Measurements from ENCODE around the gene RFX3. TPM values are rescaled to one million over a fixed set of nuclear protein-coding genes. Genes with fewer than 3 reads are reported as not detected.

The RFX3 gene
- total and polyA plus RNA-seq, 2 of the 13 experiments (the other 11 are each of a cell fraction or from before 2014, with no cell fraction given): 2.7 to 5.3 TPM

- TF ChIP-seq ZNF407 (CRISPR knock-in tag; IDR thresholded peaks at IDR 0.05; ENCODE audit: not compliant biosample characterization): no peak
- no peak for TF ChIP-seq MTA3 (CRISPR knock-in tag; IDR thresholded peaks at IDR 0.05)
- no peak for TF ChIP-seq POLR2AphosphoS5 (IDR thresholded peaks at IDR 0.05; ENCODE audit: low read depth, low read length)
- TF ChIP-seq SMAD1 (CRISPR knock-in tag; IDR thresholded peaks at IDR 0.05; ENCODE audit: borderline replicate concordance, low read depth): no peak
- no peak for TF ChIP-seq CENPBD1 (CRISPR knock-in tag; IDR thresholded peaks at IDR 0.05; ENCODE audit: borderline replicate concordance, low read depth)
- TF ChIP-seq ZNF256 (CRISPR knock-in tag; conservative IDR thresholded peaks at IDR 0.05): no peak
- TF ChIP-seq TSC22D2 (CRISPR knock-in tag; IDR thresholded peaks at IDR 0.05; ENCODE audit: borderline replicate concordance): no peak
- peak; percentile 55; the same call in 1 of the 2 replicates for TF ChIP-seq MYPOP (CRISPR knock-in tag; IDR thresholded peaks at IDR 0.05)
- TF ChIP-seq MAFF (IDR thresholded peaks at IDR 0.05; ENCODE audit: low read depth, low read length): no peak
- TF ChIP-seq ZNF644 (CRISPR knock-in tag; IDR thresholded peaks at IDR 0.05; ENCODE audit: low read depth): peak; percentile 79
- no peak for TF ChIP-seq ETV6 (CRISPR knock-in tag; conservative IDR thresholded peaks at IDR 0.05)
- peak; percentile 36; the same call in 1 of the 2 replicates for TF ChIP-seq ZNF747 (CRISPR knock-in tag; IDR thresholded peaks at IDR 0.05; ENCODE audit: borderline replicate concordance)
- TF ChIP-seq RFX5 (IDR thresholded peaks at IDR 0.05; ENCODE audit: low read depth, low read length): no peak
- no peak for TF ChIP-seq RNF219 (CRISPR knock-in tag; IDR thresholded peaks at IDR 0.05)
These were observed 348.5 kb downstream of the RFX3 start (continued) for GRCh38 chr9:3177146-3177761.

Measured in HepG2 (cell line).